Measurements from ENCODE around the gene CA11.
A peak's percentile ranks its signal among the peaks of the same experiment; 100 is the strongest.

- TF ChIP-seq POLR2AphosphoS5 (IDR thresholded peaks at IDR 0.05) (peak in 2 of 3 donors; percentile 41 to 44), CTCF (IDR thresholded peaks at IDR 0.05) (no peak), POLR2A (IDR thresholded peaks at IDR 0.05) (no peak)
These were observed 21.9 kb downstream of the CA11 start for GRCh38 chr19:48624067-48624594.
